ENCODE measurements around the gene STRADA.
A peak's percentile ranks its signal among the peaks of the same experiment; 100 is the strongest.
"Not testable (repeated sequence)": the region's sequence is repeated elsewhere in the genome, so short reads cannot be mapped to it uniquely, and the experiment has no call there.

The STRADA gene

GRCh38 chr17:63754046-63754445, 12.4 kb upstream of the STRADA start:
- DNase-seq (ENCODE audit: low spot score) = no peak

- DNase-seq (ENCODE audit: low spot score) = no peak
Observed at GRCh38 chr17:63753215-63753614, 11.6 kb upstream of the STRADA start.

GRCh38 chr17:63752707-63753106, 11.1 kb upstream of the STRADA start:
- DNase-seq (ENCODE audit: low spot score) = no peak

GRCh38 chr17:63751806-63752205, 10.2 kb upstream of the STRADA start:
- DNase-seq (ENCODE audit: low spot score) = peak; percentile 41

- no peak for DNase-seq (ENCODE audit: low spot score)
Observed at GRCh38 chr17:63741143-63741407, 524 bp downstream of the STRADA start.

GRCh38 chr17:63740464-63741142, 996 bp downstream of the STRADA start:
- DNase-seq (ENCODE audit: low spot score) = no peak

- DNase-seq (ENCODE audit: low spot score) = no peak
Observed at GRCh38 chr17:63735691-63736090, 5.9 kb downstream of the STRADA start.

GRCh38 chr17:63722403-63722802, 19.2 kb downstream of the STRADA start:
- DNase-seq (ENCODE audit: low spot score) = no peak

- not testable (repeated sequence) for DNase-seq (ENCODE audit: low spot score)
Observed at GRCh38 chr17:63720194-63720593, 21.4 kb downstream of the STRADA start.

- no peak for DNase-seq (ENCODE audit: low spot score)
Observed at GRCh38 chr17:63718988-63719387, 22.6 kb downstream of the STRADA start.

GRCh38 chr17:63716426-63716825, 25.2 kb downstream of the STRADA start:
- no peak for DNase-seq (ENCODE audit: low spot score)

GRCh38 chr17:63714550-63715277, 26.9 kb downstream of the STRADA start:
- DNase-seq (ENCODE audit: low spot score) = no peak

GRCh38 chr17:63709110-63709509, 32.5 kb downstream of the STRADA start:
- no peak for DNase-seq (ENCODE audit: low spot score)

- DNase-seq (ENCODE audit: low spot score) = peak; percentile 26
Observed at GRCh38 chr17:63707151-63707550, 34.4 kb downstream of the STRADA start.

- DNase-seq (ENCODE audit: low spot score) = peak; percentile 36
Observed at GRCh38 chr17:63706336-63707082, 35.1 kb downstream of the STRADA start.

GRCh38 chr17:63705657-63706056, 35.9 kb downstream of the STRADA start:
- DNase-seq (ENCODE audit: low spot score) = peak; percentile 18

GRCh38 chr17:63704836-63705235, 36.8 kb downstream of the STRADA start:
- DNase-seq (ENCODE audit: low spot score) = no peak

- no peak for DNase-seq (ENCODE audit: low spot score)
Observed at GRCh38 chr17:63704259-63704576, 37.4 kb downstream of the STRADA start.

- DNase-seq (ENCODE audit: low spot score) = no peak
Observed at GRCh38 chr17:63703556-63704258, 37.9 kb downstream of the STRADA start.

- no peak for DNase-seq (ENCODE audit: low spot score)
Observed at GRCh38 chr17:63703029-63703428, 38.6 kb downstream of the STRADA start.

GRCh38 chr17:63702721-63703015, 38.9 kb downstream of the STRADA start:
- no peak for DNase-seq (ENCODE audit: low spot score)

GRCh38 chr17:63701868-63702720, 39.5 kb downstream of the STRADA start:
- DNase-seq (ENCODE audit: low spot score) = peak; percentile 88

Measured in CD4-positive, alpha-beta T cell treated with Interleukin-2 at 100 ng/mL for 4 hours (primary cell).